HG02759 (cell line): ENCODE measurements around the gene B3GAT1.

Source experiments
- ATAC-seq: cut with Tn5 transposase; IDR thresholded peaks from one replicate; pipeline ENCODE4 v1.9.1; 2021; ENCODE audit warnings: mild to moderate bottlenecking, moderate library complexity; ENCODE audit not compliant: unreplicated experiment

Gene B3GAT1

DNA sequence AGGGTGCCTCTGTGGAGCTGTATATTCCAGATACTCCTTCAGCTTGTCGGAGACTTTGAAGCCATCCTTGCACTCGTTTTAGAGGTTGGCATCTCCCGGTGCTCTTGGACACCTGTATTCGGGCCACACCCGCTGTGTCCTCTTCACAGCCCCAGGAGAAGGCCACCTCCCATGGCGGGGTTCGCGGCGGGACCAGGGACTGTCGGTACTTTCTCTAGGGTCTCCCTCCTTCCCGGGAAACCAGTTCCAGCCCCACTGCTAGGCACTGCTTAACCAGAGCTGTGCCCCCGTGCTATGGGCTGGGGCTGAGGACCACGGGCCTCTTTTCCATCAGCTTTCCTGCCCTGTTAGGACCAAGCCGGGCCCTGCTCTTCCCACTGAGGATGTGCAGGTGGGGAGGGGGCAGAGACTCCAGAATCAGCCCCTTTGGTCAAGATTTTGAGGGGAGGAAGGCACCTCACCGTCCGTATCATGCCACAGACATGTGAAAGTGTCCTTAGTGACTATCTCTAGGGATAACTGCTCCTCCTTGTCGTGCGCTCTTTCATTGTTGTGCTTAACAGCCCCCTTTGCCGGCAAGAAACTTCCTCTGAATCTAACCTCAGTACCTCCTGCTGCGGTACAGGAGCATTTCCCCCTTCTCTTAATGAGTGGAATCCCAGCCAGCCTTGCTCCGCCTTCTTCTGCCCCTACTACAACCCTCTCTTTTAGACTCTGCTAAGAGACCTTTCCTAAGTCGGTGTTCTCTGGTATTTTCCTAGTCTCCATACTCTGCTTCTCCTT, 1.2 kb upstream of the B3GAT1 start:
- no peak for ATAC-seq

DNA sequence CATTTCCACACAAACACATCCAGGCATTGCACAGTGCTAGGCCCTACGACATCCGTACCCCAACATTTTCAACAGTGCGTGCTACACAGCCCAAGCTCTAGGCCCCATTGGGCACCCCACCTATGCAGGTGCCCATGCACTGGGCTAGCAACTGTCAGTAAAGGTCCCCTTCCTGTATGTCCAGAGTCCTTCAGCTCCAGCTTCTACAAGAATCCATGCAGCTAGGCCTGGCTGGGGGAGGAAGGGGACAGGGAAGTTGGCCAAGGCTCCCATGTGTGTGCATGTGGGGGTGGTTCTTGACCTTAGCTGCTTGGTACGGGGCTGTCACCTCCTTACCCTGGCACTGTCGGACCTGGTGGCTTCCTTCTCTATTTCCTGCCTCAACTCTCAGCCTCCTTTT, 1.3 kb downstream of the B3GAT1 start:
- ATAC-seq, result no peak

DNA sequence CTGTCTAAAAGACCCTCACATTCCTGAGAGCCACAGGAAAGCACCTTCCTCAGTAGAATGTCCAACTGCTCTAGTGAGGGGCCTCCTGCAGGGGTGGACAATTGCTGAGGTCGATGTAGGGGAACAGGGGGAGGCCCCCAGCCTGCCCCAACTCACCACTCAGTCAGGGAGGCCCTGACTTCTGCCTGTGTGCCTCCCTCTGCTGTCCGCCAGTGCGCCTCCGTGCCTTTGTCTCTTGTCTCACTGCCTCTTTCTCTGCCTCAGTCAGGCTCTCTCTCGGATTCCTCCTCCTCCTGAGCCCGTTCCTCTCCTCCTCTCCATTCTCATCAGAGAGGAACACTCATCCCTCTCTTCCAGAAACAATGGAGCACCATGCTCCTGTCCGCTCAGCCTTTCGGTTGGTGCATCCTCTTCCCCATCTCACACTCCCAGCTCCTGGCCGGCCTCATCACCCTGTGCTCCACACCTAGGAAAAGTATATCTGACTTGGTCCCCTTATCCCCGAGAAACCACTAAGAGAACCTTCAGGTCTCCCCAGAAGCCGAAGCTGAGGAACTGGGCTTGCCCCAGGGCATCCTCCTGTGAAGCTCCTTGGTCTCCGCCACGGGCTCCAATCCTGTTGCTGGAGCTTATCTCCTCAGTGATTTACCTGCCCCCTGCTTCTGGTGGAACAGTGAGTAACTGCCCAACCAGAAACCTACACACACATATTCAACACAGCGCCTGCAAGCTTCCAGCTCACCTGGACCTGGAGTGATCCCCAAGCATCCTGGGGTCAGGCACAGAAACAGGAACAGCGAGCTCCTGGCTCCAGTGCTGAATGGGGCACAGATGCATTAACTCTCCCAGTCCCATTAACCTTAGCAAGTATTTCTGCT, 2.3 kb downstream of the B3GAT1 start:
- no peak for ATAC-seq

DNA sequence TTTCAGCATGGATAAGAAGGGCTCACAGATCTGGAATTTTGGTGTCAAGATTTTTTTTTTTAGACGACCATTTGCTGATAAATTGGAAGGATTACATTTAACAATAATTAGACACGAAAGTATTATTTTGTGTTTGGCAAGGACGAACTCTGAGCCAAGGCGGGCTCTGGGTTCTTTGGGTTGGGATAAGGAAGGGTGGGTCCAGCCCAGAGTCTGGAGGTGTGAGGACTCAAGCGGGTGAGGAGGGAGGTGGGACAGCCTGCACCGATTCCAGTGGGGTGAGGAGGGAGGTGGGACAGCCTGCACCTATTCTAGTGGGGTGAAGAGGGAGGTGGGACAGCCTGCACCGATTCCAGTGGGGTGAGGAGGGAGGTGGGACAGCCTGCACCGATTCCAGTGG, 4.1 kb downstream of the B3GAT1 start:
- ATAC-seq, result no peak

DNA sequence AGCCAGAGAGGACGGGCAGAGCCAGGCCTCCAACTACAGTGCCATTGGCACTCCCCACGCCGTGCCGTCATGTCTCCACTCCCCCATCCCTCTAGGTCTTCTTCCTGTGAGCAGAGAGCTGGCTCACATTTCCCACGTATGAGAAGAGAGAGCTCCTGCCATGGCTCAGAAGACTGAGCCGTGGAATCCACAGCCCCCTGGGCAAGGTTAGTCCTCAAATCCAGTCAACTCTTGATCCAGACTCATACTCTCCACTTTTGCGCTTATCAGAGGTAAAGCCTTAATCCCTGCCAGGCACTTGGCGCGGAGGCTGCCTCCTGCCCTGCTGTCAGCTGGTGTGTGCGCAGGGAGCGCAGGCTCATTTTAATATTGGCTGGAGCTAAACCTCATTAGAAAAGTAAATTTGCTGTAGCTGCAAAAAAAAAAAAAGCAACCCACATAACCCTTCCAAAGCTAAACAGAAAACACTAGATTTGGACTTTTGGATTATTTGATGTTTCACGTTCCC, 4.7 kb downstream of the B3GAT1 start:
- ATAC-seq, result no peak

DNA sequence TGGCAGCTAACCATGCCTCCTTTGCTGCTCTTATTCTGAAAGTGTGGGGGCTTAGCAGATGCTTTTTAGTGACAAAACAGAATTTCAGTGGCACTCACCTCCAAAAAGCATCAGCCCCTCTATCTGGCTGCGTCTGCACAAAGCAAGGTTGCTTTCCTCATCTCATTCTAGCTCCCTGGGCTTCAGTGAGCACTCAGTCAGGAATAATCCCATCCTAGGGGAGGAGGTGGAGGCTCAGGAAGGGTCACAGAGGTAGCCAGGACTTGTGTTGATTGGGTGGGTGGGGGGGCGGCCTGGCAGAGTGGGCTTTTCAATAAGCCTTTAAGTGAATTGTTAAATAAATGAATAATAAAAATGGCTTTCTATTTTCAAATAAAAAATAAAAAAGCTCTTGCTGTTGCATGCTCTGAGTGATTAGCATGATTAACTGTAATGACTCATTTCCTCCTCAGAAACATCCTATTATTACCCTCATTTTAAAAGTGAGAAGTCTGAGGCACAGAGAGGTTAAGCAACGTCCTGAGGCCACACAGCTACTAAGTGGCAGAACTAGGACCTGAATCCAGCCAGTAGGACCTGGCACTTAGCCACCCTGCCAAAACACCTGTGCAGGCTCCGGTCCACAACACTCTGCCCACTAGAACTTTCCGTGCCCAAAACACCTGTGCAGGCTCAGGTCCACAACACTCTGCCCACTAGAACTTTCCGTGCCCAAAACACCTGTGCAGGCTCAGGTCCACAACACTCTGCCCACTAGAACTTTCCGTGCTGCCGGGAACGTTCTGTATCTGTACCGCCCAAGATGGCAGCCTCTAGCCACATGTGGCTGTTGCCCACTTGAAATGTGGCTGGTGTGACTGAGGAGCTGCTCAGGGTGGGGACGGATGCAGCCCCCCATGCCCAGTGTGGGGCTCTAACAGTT, 5.5 kb downstream of the B3GAT1 start:
- no peak for ATAC-seq

DNA sequence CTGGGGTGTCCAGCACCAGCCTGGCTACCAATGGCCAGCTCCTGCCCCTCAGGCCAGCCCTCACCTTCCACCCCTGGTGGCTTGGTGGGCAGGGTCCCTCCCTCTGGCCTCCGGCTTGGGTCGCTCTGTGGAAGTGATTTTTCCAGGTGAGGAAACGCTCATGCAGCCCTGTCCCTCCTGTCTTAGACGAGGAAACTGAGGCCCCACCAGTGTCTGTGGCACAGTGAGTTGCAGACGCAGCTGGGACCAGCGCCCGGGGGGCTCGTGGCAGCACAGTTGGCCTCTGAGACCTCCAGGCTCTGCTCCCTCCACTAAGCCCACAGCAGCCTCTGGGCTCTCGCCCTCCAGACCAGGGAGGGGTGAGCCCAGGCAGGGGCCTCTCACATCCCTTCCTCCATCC, 6.2 kb downstream of the B3GAT1 start:
- ATAC-seq, result no peak

DNA sequence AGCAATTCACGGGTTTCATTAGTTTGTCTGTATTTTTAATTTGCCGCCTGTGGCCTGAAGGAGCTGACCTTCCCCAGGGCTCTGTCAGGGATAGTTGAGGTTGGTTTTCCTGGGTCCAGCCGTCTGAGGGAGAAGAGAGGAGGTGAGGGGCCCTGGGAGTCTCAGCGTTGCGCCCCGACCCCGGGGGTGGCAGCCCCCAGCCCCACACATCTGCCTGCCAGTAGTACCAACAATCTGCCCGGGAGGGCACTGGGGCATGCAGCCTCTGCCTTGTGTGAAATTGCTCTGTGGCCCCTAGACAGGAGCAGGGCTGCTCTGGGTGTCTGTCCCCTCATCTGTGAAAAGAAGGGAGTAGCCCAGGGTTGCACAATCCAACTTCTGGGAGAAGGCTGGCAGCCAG, 6.6 kb downstream of the B3GAT1 start:
- no peak for ATAC-seq

DNA sequence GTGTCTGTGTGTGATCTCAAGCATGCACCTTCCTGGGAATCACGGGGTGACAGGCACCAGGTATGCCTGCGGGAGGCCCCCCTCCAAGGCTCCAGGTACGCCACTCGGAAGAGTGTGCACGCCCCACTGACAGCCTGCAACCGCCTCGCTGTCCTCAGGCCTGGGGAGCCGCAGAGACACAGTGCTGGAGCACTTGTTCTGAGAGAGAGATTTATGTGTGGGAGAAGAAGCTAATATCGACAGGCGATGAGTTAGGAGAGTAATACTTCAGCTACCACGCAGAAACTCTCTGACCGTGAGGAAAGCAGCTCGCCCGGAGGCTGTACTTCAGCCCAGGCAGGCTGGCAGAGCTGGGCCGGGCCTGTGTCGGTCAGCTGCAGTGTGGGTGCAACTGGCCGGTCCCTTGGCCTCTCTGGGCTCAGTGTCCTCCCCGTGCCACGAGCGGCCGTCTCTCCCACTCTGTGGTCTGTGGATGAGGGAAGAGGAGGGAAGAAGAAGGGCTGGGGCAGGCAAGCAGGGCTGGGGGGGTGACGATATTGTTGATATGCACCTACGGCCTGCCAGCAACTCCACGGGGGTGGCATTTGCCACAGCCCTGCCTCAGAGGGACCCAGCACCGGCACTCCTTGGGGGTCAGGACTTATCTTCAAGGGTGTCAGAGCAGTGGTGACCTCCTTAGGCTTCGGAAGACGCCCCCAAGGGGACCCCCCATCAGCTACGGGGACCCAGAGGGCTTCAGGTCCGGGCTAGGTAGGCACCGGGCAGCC, 7.3 kb downstream of the B3GAT1 start:
- no peak for ATAC-seq

DNA sequence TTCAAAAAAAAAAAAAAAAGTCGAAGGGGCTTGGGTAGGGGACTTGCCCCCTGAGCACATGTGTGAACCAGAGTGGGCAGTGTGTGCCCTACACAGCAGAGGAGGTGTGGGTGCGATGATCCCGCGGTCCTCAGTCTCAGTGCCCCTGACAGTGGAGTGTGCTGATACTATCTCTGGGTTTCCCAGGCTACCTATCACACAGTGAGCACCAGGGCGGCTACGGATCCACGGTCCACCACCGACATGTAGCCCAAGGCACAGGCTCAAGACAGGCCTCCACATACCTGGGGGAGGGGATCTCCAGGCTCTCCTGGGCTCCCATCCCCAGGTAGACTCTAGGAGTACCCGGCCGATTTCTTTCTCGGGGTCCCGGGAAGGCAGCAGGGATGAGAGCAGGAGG, 9.1 kb downstream of the B3GAT1 start:
- ATAC-seq, result no peak

DNA sequence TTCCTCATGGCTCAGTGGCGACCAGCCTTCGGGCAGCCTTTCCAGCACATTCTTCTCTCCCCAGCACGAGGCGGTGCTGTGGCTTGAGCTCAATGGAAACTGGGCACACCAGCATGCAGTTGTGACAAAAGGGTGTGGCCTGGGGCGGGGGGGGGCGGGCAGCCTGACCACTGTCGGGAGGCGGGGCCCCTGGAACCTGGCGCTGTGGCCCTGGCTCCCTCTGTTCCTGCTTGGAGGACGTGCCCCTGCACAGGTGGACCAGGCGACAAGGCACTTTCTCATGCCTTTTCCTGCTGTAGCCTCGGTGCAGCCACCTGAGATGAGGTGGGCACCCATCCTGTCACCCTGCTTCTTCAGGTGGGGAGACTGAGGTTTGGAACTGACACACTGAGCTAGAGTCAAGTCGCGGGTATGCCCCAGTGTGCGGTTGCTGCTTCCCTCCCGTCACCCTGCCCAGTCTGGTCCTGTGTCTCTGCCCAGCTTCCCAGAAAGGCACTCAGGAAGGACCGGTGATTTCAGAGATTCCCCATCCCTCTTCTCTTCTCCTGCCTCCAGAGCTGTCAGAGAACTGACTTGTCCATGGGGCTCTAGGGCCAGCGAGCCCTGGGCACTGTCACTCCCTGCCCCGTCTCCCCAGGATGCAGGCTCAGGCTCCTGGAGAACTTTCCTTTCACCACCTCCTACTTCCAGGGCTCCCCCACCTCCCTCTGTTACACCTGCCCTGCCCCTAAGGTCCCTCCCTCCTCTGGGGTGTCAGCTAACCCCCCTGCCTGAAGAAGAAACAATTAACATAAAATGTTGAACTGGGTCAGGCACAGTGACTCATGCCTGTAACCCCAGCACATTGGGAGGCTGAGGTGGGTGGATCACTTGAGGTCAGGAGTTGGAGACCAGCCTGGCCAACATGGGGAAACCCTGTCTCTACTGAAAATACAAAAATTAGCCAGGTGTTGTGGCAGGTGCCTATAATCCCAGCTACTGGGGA, 9.9 kb downstream of the B3GAT1 start:
- no peak for ATAC-seq

DNA sequence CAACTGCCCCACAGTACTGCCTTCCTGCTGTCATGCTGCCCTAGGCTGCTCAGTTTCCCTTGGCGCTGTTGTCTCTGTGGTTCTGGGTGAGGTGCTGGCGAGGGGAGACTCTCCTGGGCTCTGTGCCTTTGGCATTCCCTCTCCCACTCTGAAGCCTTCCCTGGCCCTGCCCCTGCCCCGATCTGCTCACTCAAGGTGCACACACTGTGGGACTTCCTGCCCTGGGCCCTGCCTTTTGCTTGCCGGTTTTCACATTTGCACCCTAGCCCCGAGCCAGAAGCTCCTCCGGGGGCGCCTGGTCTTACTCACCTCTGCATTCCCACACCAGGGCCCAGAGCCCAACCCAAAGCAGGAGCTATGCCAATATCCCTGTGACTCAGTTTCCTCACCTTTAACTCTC, 12.0 kb downstream of the B3GAT1 start:
- ATAC-seq, result no peak

DNA sequence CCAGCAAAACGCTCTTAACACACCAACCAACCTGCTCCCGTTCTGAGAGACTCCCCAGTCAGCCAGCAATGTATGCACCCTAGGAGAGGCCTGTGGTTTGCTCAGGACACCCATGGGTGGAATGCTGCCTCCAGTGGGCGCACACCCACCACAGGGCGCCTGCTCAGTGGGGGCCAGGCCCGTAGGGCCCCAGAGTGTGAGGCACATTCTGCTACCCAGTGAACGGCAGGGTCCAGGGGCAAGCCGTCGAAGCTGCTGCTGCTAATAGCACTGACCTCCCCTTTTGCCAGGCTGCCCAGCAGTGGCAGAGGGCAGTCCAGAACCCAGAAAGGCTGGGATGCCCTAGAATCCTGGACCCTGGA, 12.8 kb downstream of the B3GAT1 start:
- ATAC-seq, result no peak

DNA sequence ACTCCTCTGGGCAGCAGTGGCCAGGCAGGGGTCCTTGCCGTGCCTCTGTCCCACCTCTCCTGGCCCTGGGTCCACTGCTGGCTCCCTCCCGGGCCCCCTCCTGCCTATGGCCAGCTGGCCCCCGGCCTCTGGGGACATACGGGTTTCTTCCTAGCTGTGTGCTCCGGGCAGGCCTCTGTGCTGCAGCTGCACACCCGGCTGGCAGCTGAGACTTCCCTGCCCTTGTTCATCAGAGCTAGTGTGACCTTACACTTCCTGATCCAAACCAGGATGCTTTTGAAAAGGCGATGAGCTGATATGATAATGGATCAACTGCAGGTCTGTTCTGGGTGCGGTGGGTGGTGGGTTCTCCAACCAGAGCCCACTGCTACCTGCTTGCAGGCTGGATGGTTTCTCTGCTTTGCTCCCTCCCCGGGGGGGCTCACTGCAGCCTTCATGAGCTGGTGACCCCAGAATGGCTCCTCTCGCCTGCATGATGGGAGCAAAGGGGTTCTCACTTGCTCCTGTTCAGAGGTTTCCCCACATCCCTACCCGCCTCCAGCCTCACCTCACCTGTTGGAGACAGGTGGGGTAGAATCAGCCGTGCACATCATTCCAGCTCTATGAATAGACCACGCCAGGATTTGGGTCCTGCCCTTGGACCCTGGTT, 13.3 kb downstream of the B3GAT1 start:
- ATAC-seq, result no peak

DNA sequence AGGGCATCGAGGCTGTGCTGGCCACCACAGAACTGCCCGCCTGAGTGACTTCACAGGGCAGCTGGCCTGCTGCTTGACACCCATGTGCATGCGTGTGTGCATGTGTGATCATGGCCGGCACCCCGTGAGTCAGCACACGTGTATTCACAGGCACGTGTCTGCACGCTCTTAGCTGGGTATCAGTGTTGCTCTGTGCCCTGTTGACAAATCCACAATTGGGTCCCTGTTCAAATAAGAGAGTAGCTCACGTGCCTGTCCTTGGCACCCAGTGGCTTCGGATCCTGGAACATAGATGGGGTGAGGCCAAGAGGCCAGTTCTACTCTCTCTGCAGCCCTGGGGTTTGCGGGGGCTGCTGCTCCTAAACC, 14.0 kb downstream of the B3GAT1 start:
- no peak for ATAC-seq

DNA sequence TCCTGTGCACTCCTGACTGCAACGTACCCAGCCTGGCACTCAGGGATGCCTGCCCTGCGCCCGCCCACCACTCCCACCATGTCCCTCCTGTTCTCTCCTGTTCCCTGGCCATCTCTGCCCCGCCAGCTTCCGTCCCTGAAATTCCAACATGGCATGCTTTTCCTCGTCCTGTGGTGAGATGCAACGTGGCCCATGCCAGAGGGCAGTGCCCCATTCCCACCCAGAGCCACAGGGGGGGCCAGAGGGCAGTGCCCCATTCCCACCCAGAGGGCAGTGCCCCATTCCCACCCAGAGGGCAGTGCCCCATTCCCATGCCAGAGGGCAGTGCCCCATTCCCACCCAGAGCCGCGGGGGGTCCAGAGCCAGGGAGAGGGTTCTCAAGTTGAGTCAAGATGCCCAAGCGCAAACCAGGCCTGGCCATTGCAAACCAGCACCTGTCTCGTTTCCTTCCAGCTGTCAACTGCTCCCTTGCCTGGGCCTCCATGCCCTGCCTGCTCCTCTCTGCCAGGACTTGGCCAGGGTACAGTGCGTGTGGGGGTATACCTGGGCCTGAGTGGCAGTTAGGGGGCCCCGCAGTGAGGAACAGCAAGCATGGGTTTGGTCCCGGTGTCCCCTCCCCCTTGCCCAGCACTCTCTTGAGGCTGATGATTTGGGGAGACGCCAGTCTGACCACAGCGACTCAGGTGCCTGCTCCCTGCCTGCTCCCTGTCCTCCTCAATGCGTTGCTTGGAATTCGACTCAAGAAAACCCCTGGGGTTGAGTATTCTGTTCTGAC, 14.6 kb downstream of the B3GAT1 start:
- no peak for ATAC-seq

DNA sequence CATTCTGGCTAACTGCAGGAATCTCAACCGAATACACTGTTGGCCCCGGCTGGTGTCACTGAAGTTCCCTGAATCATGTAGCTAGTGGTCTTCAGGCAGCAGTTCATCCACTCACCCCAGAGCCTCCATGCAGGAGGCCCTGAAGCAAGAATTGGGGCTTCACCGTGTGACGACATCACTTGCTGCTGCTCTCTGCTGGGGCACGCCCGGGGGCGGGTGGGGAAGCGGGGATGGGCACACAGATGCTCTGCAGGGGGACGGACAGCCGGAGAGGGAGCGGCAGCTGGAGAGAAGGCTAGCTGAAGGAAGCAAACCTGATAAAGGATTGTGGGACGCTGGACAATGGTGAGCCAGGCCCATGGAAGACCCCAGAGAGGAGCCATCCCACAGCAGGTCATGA, 17.0 kb downstream of the B3GAT1 start:
- no peak for ATAC-seq

DNA sequence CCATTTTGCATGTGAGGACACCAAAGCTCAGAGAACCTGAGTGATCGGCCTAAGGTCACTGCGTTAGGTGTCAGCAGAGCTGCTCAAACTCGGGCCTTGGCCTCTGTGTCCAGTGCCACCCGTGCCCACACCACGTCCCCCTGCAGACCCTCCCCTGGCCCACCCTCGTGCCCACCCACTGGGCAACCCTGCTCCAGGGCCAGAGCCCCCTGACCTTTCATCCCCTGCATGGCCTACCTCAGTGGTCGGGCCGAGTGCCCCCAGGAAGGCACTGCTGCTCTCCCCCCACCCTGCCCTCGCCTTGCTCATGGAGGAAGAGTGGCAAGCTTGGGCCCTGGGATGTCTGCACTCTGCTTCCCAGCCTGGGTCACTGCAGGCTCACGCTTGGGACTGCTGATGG, 17.7 kb downstream of the B3GAT1 start:
- ATAC-seq, result no peak
